ENCODE data around the gene SH3TC1. TPM values are rescaled to one million over a fixed set of nuclear protein-coding genes. Genes with fewer than 3 reads are reported as not detected.

SH3TC1 gene
- total RNA-seq, 1 experiment from 2014 or later: 2.9 TPM

DNA sequence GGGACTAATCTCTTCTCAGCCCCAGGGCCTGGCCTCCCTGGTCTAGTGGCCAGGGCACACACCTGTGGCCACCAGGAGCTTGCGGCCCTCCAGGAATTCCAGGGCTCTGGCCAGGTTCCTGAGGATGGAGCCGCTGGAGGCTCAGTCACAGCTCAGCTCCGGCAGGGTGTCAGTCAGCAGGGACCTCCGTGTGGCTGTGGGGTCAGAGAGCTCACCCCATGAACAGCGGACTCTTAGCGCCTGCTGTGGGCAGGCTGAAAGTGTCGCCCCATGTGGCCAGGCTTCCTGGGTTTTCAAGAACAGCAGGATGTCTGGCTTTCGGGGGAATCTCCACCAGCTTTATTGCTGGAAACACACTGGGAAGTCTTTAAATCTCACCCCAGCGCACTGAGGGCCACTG lies 19.3 kb upstream of the SH3TC1 start:
- no peak for DNase-seq (ENCODE audit: extremely low read depth, low read depth)

DNA sequence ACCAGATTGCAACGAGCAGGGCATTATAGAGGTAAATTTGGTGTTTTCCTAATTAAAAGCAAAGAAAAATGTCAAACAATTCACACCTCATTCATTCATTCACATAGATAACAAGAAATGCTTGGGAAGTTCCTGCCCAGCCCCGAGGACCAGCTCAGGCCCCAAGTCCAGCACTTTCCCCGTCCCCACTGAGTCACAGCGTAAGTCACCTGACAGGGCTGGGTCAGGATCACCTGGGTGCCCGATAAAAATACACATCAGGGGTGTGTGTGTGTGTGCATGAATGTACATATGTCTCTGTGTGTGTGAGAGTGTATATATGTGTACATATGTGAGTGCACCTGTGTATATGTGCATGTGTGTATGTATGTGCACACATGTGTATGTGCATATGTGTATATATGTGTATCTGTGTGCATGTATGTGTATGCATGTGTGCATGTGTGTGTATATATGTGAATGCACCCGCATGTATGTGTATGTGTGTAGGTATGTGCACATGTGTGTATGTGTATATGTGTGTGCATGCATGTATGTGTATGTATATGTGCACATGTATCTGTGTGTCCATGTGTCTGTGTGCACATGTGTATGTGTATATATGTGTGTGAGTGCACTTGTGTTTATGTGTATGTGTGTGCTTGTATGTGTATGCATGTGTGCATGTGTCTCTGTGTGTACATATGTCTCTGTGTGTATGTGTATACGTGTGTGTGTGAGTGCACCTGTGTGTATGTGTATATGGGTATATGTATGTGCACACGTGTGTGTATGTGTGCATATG lies 18.6 kb upstream of the SH3TC1 start:
- DNase-seq (ENCODE audit: extremely low read depth, low read depth): no peak

DNA sequence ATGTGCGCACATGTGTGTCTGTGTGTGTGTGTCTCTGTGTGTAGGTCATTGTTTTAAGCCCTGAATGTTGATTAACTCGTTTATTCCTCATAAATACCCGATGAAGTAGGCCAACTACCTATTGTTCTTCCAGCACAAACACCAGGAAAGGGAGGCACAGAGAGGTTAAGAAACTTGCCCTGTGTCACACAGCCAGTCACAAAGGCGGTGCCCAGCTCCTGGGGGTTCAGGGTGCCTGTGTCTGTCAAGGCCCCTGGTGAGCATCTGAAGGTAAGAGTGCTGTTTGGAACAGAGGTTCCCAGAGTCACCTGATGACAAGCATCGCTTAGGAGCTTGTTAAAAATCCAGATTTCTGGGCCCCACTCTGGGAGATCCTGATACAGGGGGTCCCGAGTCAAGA lies 18.0 kb upstream of the SH3TC1 start:
- DNase-seq (ENCODE audit: extremely low read depth, low read depth): no peak

DNA sequence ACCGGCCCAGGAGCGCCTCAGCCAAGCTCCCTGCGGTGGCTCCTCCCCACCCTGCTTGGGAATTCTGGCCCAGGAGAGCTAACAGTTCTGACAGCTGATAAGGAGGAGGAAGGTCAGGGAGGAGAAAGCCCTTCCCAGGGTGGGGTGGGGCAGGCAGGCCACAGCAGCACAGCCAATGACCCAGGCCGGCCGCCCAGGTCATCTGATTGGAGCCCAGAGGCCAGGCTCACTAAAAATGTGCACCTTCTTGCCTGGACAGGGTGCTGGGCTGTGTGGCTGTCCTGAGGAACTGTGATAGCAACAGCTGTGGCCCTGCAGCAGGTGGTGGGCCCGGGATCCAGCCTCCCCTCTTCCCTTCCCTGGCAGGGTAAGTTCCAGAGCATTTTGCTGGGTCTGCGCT lies 17.2 kb upstream of the SH3TC1 start:
- no peak for DNase-seq (ENCODE audit: extremely low read depth, low read depth)

DNA sequence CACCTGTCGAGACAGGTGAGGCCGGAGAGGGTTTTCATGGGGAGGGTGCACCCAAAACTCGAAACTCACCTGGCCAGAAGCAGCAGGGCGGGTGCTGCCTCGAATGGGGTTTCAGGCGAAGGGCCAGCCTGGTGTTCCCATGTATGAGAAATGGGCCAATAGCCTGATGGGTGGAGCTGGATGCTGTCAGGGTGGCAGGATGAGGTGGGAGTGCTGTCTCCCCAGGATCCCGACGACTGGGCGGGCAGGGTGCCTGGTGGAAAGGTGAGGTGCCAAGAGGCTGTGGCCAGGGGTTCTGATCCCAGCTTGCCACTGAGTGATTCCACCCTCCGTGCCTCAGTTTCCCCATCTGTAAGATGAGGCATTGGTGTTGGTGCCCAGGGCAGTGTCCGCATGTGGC lies 16.8 kb upstream of the SH3TC1 start:
- DNase-seq (ENCODE audit: extremely low read depth, low read depth): no peak

DNA sequence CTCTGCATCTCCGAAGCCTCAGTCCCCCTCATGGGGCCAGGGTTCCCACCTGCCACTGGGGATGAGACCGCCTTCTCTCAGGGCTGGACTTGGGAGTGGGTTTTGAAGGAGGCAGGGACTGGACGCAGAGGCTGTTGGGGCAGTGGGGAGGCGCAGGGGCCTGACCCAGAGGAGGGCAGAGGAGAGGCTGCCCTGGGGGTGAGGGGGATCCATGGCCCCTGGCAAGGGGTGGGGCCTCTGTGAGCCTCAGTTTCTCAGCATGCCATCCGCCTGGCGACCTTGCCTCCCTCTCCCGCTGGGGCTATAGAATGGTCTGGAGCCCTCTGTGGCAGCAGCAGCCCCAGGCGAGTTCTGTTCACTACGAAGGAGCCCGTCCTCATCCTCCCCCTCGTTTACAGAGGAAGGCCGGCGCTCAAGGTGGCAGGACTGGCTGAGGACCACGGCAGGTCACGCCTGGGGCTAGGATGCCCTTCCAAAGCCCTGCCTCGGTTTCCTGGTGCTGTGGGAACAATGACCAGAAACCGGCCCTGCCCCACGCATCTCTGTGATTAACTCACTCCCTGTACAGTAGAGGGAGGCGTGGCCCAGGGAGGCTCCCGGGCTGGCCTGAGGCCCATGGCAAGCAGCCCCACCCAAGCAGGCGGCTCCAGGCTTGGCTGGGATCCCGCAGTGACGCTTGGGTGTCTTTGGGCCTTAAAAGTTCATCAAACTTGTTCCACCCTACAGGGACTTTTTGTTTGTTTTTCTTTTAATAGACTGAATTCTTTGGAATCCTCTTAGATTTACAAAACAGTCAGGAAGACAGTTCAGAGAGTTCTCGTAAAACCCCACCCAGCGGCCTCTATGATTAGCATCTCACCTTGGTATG lies 16.0 kb upstream of the SH3TC1 start:
- peak; percentile 63 for DNase-seq (ENCODE audit: extremely low read depth, low read depth)

DNA sequence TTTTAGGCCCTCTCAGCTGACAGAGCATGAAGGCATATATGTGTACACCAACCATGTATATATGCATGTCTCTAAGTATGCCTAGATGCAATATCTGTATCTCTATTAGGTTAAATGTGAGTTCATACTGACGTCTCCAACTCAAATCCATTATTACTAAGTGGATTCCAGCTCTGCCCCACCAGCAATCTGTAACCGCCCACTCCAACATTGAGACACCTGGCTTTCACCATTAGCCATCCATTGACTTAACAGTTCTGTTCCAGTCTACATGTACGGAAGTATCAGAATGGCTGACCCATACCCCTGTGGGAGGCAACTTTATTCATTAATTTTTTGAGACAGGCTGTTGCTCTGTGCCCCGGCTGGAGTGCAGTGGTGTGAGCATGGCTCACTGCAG lies 15.0 kb upstream of the SH3TC1 start:
- no peak for DNase-seq (ENCODE audit: extremely low read depth, low read depth)

DNA sequence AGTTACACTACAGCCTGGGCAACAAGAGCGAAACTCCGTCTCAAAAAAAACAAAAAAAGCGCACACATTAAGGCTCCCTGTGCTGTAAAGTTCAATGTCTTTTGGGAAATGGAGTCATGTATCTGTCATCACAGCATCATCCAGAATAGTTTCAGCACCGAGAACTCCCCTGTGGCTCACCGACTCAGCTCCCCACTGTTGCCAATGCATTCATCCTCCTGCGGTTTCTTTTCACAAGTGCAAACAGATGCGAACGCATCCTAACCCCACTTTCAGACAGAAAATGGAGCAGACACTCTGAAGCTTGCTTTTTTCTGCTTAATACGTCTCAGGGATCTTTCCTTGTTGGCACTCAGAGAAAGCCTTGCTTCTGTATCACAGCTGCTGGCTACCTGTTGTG lies 13.8 kb upstream of the SH3TC1 start:
- DNase-seq (ENCODE audit: extremely low read depth, low read depth): no peak

DNA sequence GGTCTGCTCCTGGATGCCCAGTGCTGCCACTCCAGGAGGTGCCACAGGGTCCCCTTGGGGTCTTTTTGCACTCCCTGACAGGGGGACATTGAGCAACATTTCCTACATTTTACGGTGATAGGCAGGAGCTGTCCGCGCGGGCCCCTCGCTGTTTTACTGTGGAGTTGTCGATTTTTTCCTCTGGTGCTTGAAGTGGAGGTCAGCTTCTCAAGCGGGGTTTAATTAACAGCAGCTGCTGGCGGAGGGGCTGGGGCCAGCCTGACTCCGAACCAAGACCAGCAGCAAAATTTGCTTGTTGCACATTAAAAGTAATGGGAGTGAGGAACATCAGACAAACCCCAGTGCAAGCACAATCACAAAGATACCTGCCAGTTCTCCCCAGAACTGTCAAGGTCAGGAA lies 13.2 kb upstream of the SH3TC1 start:
- DNase-seq (ENCODE audit: extremely low read depth, low read depth): no peak

DNA sequence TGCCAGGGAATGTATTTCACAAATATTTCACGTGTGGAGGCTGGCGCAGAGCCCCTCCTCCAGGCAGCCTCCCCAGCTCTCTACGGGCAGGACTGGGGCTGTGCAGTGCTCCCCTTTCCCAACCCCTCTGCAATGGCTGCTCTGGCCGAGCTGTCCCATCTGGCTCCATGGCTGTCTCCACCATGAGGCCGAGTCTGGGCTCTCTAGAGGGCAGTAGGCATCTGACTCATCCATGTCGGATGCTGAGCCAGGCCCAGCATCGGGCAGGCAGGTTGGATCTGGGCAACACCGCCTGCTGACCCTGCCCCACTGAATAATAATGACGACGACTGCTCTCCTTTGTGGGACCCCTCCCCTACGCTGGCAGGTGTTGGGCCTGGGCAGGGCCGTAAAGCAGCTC lies 11.0 kb upstream of the SH3TC1 start:
- DNase-seq (ENCODE audit: extremely low read depth, low read depth): no peak

DNA sequence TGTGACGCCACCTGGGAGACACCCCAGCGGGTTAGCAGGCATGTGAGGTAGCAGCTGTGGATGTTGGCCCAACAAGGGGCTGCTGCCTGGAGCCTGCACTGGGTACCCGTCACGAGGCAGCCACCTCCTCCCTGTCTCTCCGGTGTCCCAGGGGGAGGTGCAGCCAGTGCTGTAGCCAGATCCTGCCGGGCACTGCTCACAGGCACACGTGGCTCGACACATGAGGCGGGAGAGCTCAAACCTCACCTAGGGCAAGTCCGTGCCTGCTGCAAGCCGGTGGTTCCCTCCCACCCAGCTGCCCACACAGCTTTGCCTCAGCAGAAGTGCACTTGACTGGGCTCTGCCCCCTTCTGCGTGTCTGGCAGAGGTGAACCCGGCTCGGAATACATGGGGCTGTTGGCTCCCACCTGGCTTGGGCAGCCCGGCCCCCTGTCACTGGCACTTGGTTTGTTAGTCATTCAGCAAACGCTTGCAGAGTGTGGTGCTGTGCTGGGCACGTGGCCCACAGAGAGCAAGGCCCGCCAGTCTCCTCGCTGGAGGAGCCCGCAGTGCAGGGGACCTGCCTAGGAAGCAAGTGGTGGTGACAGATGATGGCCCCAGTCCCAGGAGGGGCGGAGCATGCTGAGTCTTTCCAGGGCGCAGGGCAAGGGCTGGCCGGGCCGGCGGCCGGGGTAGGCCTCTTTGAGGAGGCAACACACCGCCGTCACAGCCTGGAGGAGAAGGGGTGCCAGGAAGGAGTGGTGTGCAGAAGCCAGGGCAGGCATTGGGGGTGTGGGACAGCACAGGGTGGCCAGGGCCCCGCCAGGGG lies 10.1 kb upstream of the SH3TC1 start:
- no peak for DNase-seq (ENCODE audit: extremely low read depth, low read depth)

DNA sequence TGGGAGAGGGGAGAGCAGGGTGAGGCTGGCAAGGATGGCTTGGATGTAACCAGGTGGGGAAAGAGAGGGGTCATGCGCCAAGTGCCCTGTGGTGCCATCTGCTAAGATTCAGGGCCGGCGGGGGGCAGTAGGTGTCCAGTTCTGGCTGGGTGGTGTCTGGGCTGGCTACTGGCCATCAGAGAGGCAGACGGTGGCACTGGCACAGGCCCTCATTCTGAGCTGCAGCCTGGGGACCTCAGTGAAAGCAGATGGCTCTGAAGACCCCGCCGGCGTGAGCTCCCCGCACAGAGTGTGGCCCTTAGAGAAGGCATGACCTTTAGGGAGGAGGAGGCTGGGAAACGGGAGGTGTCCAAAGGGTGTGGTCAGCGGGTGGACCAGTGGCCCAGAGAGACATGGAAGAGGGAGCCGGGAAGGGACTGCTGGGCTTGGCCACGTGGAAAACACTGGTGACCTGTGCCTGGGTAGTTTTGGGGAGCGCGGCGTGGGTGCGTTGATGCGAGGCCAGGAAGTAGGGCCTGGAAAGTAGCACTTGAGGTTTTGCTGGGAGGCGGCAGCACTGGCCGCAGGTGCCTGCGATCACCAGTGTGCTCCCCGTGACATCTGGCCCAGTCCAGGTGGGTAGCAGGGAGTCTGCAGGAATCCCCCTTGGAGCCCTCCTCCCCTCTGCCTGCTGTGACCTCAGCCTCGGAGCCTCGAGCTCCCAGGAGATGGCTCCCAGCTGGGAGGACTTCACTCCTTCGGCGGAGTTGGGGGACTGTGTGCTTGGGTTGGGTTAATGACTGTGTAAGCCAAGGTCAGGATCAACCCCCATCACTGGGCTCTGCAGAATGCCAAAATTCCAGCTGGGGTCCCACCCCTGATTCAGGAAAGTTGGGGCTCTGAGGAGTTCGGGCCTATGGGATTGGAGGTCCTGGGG lies 9.3 kb upstream of the SH3TC1 start:
- no peak for DNase-seq (ENCODE audit: extremely low read depth, low read depth)

DNA sequence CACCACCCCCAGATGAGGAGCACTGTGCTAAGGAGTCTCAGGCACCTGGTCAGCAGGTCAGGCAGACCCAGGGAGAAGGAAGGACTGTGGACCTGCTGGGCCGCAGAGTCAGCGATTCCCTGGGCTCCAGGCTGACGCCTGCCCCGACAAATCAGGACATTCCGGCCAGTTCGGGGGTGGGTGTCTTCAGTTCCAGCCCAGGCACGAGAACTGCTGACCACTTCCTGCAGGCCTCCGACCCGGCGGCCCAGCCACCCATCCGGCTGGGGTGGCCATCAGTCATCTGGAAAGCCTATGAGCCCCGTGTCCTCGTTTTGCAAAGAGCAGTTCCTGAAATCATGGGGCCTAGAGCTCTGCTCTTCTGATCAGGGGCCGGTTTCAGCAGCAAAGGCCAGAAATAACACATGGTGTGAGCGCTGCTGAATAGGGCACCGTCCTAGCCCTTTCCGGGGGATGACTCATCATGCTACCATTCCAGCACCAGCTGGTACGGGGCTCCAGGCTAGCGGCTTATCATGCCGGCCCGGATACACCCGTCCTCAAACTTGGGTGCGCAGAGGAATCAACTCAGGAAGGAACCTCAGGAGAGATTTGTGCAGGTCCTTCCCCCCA lies 7.8 kb upstream of the SH3TC1 start:
- DNase-seq (ENCODE audit: extremely low read depth, low read depth): peak; percentile 51

DNA sequence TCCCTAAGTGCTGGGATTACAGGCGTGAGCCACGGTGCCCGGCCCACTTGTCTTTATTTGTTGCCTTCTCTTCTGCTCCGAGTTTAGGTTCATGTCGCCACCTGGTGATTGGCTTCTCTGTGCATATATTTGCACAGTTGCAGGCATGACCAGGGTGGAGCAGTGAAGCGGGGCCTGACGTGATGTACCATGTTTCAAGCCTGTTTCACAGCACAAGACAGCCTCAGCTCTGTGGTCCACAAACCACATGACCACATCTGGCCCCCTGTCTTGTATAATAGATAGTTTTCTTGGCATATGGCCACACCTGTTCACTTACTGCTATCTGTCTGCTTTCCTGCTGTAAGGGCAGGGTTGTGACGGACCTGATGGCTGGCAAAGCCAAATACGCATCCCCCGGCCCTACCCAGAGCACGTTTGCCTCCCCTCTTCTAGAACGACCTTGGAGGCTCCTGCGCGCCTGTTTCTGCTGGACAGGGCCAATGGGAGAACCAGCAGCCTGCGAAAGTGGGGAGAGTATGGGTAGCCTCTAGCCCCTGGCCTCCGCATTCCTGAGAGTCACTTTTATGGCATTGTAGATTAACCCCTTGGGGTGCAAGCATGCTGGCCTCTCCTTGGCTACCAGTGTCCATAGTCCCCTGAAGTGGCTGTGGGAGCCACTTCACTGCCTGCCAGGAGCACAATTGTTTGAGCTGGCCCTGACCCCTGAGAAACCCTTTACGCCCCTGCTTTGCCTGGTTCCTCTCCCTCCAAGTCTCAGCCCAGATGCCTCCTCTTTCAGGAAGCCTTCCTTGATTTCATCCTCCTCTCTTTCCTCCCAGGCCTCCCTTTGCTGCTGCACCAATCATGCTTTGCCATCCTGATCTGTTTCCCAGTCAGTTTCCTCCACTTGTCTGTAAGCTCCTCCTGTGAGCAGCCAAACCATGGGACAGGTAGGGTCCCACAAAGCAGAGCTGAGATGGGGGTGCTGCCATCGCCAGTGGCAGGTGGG lies 6.0 kb upstream of the SH3TC1 start:
- DNase-seq (ENCODE audit: extremely low read depth, low read depth): peak; percentile 44

DNA sequence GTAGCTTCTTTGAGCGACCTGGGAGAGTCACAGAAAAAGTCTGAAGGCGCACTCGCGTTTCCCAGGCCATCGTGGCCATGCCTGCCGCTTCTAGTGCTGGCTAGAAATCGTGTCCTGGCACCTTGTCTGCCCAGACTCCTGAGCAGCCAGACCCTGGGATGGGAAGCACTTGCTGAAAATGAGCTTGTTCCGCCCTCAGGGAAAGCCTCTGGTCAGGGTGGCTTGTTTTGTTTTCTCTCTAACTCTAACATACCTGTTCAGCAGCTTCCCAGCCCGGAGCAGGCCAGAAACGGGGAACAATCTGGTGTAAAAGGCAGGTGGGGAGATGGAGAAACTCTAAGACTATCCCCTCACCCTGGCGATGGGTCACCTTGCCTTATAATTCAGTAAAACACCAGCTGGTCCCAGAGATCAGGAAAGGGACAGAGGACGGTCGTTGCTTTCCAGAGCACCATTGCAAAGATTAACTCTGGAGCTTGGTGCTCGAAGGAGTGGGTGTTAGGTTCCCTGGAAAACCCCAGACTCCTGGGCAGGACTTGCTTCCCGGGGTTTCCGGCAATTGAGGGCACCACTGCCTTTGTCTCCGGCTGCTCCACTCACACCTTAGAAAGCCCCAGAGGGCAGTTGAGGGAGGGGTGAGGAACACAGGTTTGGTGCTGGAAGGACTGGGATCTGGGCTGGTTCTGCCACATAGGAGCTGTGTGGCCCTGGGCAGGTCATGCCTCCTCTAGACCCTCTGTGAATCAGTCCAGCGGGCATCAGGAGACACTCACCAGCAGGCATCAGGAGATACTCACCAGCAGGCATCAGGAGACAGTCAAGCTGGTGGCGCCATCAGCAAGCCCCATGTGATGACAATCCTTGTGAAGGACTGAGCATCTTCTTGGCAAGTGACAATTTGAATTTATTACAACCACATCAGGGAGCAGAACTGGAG lies 4.5 kb upstream of the SH3TC1 start:
- no peak for DNase-seq (ENCODE audit: extremely low read depth, low read depth)

DNA sequence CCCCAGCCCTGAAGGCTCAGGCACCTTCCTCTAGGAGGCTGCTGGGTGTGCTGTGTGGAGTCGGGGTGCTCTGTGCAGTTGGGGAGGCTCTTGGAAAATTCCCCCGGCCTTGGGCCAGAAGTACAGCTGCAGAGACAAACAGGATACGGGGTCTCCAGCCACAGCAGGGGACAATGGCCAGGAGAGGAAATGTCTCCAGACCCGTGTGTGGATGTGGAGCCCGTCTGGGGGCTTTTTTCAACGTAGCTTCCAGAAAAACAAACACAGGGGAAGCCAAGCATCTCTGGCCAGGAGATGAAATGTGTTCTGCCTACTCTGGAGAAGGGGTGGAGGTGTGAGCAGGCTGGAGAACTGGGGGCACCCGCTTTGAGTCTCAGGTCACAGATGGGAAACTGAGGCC lies 3.7 kb upstream of the SH3TC1 start:
- DNase-seq (ENCODE audit: extremely low read depth, low read depth): no peak

DNA sequence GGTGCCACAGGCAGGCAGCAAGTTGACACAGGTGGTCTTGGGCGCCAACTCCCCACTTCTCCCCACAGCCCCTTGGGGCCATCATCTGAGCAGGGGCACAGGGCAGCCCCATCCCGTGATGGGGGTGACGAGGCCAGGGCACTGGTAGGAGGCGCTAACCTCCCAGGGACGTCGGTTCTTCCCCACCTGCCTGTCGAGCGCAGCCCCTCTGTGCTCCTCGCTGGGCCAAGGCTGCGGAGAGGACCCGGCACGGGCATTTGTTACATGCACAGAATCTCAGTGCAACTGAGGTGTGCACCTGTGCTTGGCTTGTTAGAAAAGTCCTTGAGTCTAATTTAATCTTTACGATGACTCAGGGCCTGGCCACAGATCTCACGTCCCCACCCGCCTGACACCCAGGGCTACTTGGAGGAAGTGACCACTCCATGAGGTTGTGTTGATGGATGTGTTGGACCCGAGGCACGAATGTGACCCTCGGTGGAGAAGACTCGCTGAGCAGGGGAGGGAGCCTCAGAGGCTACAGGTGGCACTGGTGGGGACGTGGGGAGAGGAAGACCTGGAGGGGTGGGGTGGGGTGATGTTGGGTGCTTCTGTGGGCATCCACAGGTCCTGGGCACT lies 3.1 kb upstream of the SH3TC1 start:
- DNase-seq (ENCODE audit: extremely low read depth, low read depth): no peak

Data from NCI-H460 (cell line).